ENCODE results near the gene GPC3. TPM values are rescaled to one million over a fixed set of nuclear protein-coding genes. Genes with fewer than 3 reads are reported as not detected.

Gene GPC3
- total RNA-seq, 1 donor, result not detected

DNA sequence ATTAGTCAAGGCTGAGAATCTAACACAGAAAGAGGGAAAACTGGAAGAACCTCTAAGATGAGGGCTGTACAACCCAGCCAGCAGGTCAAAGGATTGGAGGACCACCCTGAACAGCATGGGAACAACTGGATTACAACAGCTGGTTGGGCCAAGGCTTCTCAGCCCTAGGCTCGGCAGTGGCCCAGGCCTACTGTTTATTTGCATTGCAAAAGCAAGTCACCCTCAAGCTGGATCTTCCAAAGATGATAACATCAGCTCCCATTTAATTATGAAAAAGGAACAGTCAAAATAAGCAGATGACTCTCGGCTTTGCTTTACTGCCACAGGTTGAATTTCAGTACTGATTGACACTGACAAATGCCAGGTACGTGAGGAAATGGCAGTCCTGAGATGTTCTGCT lies 61.8 kb downstream of the GPC3 start:
- TF ChIP-seq, protein P1, sequence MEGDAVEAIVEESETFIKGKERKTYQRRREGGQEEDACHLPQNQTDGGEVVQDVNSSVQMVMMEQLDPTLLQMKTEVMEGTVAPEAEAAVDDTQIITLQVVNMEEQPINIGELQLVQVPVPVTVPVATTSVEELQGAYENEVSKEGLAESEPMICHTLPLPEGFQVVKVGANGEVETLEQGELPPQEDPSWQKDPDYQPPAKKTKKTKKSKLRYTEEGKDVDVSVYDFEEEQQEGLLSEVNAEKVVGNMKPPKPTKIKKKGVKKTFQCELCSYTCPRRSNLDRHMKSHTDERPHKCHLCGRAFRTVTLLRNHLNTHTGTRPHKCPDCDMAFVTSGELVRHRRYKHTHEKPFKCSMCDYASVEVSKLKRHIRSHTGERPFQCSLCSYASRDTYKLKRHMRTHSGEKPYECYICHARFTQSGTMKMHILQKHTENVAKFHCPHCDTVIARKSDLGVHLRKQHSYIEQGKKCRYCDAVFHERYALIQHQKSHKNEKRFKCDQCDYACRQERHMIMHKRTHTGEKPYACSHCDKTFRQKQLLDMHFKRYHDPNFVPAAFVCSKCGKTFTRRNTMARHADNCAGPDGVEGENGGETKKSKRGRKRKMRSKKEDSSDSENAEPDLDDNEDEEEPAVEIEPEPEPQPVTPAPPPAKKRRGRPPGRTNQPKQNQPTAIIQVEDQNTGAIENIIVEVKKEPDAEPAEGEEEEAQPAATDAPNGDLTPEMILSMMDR (IDR thresholded peaks at IDR 0.05; ENCODE audit: insufficient read depth, low read depth, low read length), result no peak
- DNase-seq (ENCODE audit: low read depth), result no peak
- H3K4me3 ChIP-seq (ENCODE audit: low read depth, low read length), result no peak overlapping the region

DNA sequence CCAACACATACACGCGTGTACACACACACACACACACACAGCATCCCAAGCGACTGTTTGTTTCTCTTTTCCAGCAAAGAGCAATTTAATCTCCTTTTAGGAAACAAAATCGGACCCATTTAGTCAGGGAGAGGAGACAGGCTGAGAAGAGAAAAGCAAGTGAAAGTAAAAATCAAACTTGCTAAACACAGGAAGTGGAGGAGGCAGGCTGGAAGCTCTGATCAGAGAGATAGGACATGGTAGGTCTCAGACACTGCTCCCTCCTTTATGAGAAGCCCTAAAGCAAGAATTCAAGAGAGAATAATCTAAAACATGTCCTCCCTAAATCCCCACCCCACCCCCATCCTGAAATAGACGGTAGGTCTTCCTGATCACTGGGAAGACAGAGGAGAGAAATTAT lies 62.3 kb downstream of the GPC3 start:
- DNase-seq (ENCODE audit: low read depth), result peak; percentile 6
- TF ChIP-seq, protein P1 (IDR thresholded peaks at IDR 0.05; ENCODE audit: insufficient read depth, low read depth, low read length), result no peak
- H3K4me3 ChIP-seq (ENCODE audit: low read depth, low read length), result no peak overlapping the region

DNA sequence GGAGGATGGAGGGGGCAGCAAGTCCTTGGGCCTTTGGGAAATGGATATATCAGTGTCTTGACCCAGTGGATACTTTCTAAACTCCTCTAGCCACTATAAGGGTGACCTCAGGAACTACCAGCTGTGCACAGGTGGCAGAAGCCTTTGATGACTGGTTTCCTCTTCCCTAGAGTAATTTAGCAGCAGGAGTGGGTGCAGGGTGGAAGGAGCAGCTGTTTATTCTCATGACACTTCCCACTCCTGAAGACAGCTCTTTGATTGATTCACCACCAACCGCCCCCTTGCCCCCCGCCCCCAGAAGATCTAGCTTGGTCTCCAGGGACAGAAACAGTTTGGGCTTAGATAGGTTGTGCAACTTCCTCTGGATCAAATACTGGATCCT lies 63.0 kb downstream of the GPC3 start:
- TF ChIP-seq, protein P1 (IDR thresholded peaks at IDR 0.05; ENCODE audit: insufficient read depth, low read depth, low read length), result no peak
- no peak overlapping the region for H3K4me3 ChIP-seq (ENCODE audit: low read depth, low read length)
- DNase-seq (ENCODE audit: low read depth), result no peak

DNA sequence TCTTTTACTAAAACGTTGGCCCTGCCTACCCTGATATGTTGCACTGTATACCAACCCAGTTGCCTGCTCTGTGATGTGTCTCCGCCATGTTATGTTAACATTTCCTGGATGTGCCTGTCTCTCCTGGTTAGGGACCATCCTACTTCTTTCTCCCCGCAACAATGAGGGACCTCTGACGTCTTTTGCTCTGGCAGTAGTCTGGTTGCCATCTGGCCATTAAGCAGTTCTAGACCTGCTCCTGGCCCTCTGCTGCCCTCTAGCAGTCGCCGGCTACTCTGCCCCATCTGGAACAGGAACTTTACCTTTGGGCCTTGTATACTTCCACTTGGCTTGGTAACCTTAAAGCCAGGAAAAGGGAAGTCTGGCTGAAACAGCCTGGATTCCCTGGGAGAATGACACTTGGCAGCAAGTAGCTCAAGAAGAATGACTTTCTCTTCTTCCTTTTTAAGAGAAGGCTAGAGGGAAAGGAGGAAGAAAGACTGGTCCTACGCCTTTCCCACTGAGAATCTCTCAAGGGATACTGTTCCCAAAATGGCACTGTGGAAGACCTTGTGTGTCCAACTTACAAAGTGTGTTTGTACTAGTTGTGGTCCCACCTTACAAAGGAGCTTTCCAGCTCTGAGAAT lies 63.5 kb downstream of the GPC3 start:
- DNase-seq (ENCODE audit: low read depth), result peak; percentile 3
- H3K4me3 ChIP-seq (ENCODE audit: low read depth, low read length), result no peak overlapping the region
- TF ChIP-seq, protein P1 (IDR thresholded peaks at IDR 0.05; ENCODE audit: insufficient read depth, low read depth, low read length), result peak; percentile 34

DNA sequence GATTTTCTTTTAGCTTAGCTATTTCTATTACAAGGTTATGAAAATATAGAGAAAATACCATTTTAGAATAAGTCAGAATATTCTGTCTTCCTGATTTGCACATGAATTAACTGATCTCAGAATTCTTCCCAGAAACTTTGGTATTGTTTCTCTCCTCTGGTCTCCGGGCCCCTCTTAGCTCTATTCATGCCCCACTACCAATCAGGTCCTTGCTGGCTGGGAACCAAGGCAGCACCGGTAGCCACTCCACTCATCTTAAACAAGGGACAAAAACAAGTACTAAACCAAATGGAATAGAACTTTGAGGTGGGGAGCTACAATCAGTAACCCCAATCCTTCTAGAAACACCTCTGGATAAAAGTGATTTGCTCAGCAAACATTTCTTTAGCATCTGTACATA lies 64.3 kb downstream of the GPC3 start:
- no peak overlapping the region for H3K4me3 ChIP-seq (ENCODE audit: low read depth, low read length)
- no peak for DNase-seq (ENCODE audit: low read depth)
- TF ChIP-seq, protein P1 (IDR thresholded peaks at IDR 0.05; ENCODE audit: insufficient read depth, low read depth, low read length), result no peak

DNA sequence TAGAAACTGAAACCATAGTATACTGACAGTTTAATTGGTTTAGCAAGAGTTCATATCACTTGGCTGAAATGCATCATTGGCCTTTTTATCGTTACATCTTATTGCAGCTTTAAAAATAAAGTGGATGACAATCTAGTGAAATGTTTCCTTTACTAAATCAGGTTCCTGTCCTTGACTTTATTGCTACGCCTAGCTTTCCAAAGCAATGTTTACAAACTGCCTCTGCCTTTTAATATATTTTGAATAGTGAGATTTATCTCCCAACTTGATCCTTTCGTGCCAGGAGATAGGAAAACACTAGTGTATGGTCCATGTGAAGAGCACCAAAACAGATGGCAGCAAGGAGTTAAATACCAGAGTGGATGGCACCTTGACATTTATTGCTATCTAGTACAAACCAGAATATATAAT lies 67.0 kb downstream of the GPC3 start:
- no peak overlapping the region for H3K4me3 ChIP-seq (ENCODE audit: low read depth, low read length)
- TF ChIP-seq, protein P1 (IDR thresholded peaks at IDR 0.05; ENCODE audit: insufficient read depth, low read depth, low read length), result no peak
- DNase-seq (ENCODE audit: low read depth), result no peak
